ENCODE measurements around the gene MYO18A.

Gene MYO18A

DNA sequence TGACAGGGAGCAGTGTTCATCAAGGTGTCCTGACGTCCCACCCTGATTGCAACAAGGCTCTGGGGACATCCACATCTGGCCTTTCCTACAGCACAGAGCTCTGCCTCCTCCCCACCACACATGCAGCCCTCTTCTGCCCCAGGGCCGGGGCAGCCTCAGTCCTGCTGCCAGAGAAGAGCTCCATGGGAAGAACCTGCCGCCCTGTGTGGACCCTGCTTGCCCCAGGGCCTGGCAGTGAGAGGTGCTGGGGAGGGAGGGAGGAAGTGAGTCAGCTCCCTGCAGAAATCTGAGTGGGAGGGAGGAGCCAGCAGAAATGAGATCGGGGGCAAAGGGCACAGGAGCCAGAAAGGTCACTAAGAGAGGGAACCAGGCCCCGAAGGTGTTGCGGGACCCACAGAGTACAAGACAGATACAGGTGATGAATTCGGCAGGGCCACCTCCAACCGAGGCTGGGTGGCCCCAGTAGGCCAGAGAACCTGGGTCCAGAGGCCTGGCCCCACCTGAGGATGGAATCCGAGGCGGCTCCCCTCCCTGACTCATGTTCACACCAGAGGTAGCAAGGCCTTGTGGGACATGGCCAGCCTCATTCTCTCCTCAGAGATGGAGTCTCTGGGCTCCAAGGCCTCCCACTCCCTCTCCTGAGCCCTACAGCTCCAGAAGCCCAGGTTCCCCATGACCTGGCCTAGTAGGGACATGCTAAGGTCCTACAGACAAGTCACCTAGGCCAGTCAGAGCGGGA is 24.8 kb downstream of the MYO18A start:
- no peak overlapping the region for H3K4me3 ChIP-seq (ENCODE audit: control insufficient read depth, low read depth, low read length)
- no peak for TF ChIP-seq CTCF (conservative IDR thresholded peaks at IDR 0.05; ENCODE audit: control insufficient read depth, insufficient read depth, low read depth, low read length)
- no peak for DNase-seq (ENCODE audit: low read depth)

- H3K4me3 ChIP-seq (ENCODE audit: control insufficient read depth, low read depth, low read length): no peak overlapping the region
- no peak for TF ChIP-seq CTCF (conservative IDR thresholded peaks at IDR 0.05; ENCODE audit: control insufficient read depth, insufficient read depth, low read depth, low read length)
- DNase-seq (ENCODE audit: low read depth): no peak
These were observed 25.5 kb downstream of the MYO18A start for GRCh38 chr17:29154516-29155226.

DNA sequence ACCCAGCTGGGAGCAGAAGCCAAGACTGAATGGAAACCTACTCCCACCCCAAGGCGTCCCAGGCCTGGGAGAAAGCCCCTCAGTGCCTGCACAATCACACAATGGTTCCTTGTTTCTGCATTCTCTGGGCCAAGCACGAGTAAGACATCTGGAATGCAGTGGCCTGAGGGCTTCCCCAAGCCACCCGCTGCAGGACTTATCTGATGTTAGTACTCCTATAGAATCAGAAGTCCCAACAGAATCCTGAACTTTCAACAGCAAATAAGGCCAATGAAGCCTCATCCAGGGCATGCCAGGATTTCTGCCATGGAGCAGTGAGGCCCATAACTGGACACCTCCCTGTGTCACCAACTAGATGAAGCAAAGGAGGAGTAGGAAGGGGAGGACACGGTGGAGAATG is 28.6 kb downstream of the MYO18A start:
- H3K4me3 ChIP-seq (ENCODE audit: control insufficient read depth, low read depth, low read length): no peak overlapping the region
- no peak for TF ChIP-seq CTCF (conservative IDR thresholded peaks at IDR 0.05; ENCODE audit: control insufficient read depth, insufficient read depth, low read depth, low read length)
- DNase-seq (ENCODE audit: low read depth): no peak

DNA sequence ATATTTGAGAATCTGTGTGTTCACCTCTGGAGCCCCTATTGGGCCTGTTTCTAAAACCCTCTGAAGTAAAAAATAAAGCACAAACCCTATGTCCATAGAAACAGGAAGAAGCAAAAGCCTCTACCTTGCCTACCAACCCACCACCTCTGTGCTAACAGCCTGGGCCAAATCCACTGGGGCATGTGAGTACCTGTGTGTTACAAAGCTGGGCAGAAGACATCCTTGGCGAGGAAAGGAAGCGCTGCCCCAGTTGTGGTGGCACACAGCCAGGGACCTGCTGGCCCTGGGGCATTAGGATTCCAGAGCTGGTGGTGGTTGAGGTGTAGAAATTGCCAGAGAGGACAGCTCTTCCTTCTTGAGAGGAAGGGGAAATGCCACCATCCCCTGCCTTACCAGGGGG is 30.0 kb downstream of the MYO18A start:
- H3K4me3 ChIP-seq (ENCODE audit: control insufficient read depth, low read depth, low read length): no peak overlapping the region
- no peak for DNase-seq (ENCODE audit: low read depth)
- TF ChIP-seq CTCF (conservative IDR thresholded peaks at IDR 0.05; ENCODE audit: control insufficient read depth, insufficient read depth, low read depth, low read length): no peak

- TF ChIP-seq CTCF (conservative IDR thresholded peaks at IDR 0.05; ENCODE audit: control insufficient read depth, insufficient read depth, low read depth, low read length): no peak
- H3K4me3 ChIP-seq (ENCODE audit: control insufficient read depth, low read depth, low read length): peak overlapping the region; percentile 56
- no peak for DNase-seq (ENCODE audit: low read depth)
These were observed 30.6 kb downstream of the MYO18A start for GRCh38 chr17:29149431-29150064.

DNA sequence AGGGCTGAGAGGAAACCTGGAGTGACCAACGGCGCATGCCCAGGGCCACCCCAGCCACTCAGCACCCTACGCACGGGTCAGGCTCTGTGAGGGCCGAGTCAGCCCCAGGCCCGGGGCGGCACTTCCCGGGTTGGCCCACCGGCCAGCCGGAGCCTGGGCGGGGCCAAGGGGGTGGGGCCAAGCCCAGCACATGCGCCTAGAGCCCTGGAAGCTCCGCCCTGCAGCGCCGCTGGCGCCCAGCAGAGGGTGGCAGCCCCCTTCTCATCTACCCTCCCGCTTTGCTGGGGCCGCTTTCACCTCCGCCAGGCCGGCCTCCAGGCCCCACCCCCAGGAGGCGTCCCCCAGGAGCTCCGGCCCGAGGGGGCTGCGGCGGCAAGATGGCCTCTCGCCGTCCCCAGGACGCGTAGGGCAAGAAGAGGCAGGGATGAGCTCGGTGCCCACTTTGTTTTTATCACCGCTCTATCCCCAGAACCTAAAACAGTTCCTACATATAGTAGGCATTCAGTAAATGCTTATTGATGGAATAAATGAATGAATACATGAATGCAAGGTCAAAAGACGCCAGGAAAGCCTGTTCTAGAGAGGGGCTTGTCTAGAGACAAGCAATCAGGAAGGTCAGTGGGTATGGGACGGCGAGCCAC is 31.3 kb downstream of the MYO18A start:
- DNase-seq (ENCODE audit: low read depth): peak; percentile 89
- peak; percentile 71 for TF ChIP-seq CTCF (conservative IDR thresholded peaks at IDR 0.05; ENCODE audit: control insufficient read depth, insufficient read depth, low read depth, low read length)
- H3K4me3 ChIP-seq (ENCODE audit: control insufficient read depth, low read depth, low read length): peak overlapping the region; percentile 56
